Stimulated activated effector memory CD8-positive, alpha-beta T cell treated with anti-CD3 and anti-CD28 coated beads, Interleukin-12 subunit alpha, Interleukin-12 subunit beta, amount 100 ng/mL, for 72 hours (primary cell): ENCODE measurements around the gene MAD1L1.
"Not testable (repeated sequence)": the region's sequence is repeated elsewhere in the genome, so short reads cannot be mapped to it uniquely, and the experiment has no call there.

ENCODE experiments used
- ATAC-seq: fragments of 150-1000 bp; cut with Tn5 transposase; 2 replicates; pipeline ENCODE4 v1.10.0; 2021
- DNase-seq, 2 donors: peaks; one replicate each; pipeline ENCODE4 v3.0.0; 2021 to 2022; ENCODE audit warnings: low spot score in 2 of 2
- H3K27ac Mint-ChIP-seq: one replicate; pipeline ENCODE4 v1.8.0; 2022; ENCODE audit warnings: mild to moderate bottlenecking, mixed read lengths
- H3K36me3 Mint-ChIP-seq: one replicate; pipeline ENCODE4 v1.8.0; 2022; ENCODE audit warnings: mild to moderate bottlenecking, mixed read lengths
- H3K4me1 Mint-ChIP-seq: one replicate; pipeline ENCODE4 v1.8.0; 2022; ENCODE audit warnings: mixed read lengths
- H3K4me3 Mint-ChIP-seq: one replicate; pipeline ENCODE4 v1.8.0; 2022; ENCODE audit warnings: mild to moderate bottlenecking, mixed read lengths
- H3K9me3 Mint-ChIP-seq: one replicate; pipeline ENCODE4 v1.8.0; 2022; ENCODE audit warnings: mixed read lengths

MAD1L1 gene

DNA sequence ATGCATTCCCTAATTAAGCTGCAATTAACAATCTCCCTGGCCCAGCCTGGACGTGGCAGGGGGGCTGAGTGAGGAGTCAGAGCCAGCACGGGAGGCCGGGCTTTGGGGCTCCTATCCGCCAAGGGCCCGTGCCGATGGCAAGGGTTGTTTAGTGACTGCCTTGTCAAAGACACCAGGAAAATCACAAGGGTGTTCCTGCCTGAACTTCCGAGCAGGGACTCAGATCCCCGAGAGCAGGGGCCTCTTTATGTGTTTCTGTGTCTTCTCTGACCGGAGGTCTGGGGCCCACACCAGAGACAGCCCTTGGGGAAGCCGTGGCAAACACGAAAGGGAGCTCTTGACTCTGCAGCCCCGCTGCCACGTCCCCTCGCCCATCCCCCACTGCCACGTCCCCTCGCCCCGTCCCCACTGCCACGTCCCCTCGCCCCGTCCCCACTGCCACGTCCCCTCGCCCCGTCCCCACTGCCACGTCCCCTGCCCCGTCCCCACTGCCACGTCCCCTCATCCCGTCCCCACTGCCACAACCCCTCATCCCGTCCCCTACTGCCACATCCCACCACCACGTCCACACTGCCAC lies 303.3 kb downstream of the MAD1L1 start:
- not testable (repeated sequence) for ATAC-seq, H3K36me3 Mint-ChIP-seq, H3K9me3 Mint-ChIP-seq, DNase-seq, H3K27ac Mint-ChIP-seq, H3K4me3 Mint-ChIP-seq
- peaks cover 52% of the 10 kb centered on the region for H3K4me1 Mint-ChIP-seq

DNA sequence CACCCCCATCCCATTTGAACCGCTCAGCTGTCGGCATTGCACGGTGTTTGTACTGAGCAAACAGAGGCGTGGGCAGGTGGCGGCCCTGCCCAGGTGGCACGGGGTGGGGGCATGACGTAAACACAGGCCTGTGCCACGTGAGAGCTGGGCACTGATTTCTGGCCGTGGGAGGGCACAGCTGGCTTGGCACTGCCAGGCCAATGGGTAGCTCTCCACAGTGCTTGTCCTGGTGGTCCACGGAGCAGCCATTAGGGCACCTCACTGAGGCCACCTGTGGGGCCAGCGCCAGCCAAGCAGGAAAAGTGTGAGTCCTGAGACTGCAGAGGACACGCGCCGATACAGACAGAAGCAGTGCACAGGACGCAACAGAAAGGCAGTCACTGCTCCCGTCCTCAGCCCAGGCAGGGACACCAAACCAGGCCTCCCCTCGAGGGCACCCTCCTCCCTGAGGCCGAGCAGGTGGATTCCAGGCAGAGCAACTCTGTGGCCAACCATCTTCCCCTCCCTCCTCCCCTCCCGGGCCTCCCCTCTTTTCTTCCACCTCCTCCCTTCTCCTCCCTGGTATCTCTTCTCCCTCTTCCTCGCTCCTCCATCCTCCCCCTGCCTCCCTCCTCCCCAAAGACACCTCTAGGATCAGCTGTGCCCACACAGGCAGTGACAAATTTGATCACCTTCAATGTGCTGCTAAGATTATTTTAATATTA lies 303.9 kb downstream of the MAD1L1 start:
- H3K4me3 Mint-ChIP-seq, result no peak overlapping the region
- H3K27ac Mint-ChIP-seq, result peak overlapping the region; percentile 26
- DNase-seq, result no peak

DNA sequence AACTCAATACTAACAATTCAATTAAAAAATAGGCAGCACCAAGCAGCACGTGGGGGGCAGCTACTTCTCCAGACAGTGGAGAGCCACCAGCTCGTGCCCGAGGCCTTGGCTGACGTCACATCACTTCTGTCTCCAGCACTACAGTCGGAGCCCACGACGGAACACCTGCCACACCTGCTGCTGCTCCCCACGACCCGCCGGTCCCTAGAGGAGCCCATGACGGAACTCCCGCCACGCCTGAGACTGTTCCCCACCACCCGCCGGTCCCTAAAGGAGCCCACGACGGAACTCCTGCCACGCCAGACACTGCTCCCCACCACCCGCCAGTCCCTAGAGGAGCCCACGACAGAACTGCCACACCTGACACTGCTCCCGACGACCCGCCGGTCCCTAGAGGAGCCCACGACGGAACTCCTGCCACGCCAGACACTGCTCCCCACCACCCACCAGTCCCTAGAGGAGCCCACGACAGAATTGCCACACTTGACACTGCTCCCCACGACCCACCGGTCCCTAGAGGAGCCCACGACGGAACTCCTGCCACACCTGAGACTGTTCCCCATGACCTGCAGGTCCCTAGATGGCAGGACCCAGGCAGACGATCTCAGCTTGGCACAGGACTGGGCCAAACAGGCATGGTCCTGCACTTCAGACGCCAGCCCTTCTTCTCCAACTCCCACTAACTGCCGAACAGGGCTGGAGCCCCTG lies 304.7 kb downstream of the MAD1L1 start:
- peak overlapping the region; percentile 26 for H3K27ac Mint-ChIP-seq
- ATAC-seq, result no peak

More for the DNA sequence above, 303.9 kb downstream of the MAD1L1 start:
- no peaks in the 10 kb centered on the region for H3K9me3 Mint-ChIP-seq
- ATAC-seq, result peak; percentile 5
- H3K4me1 Mint-ChIP-seq, result peaks cover 52% of the 10 kb centered on the region
- no peaks in the 10 kb centered on the region for H3K36me3 Mint-ChIP-seq

DNA sequence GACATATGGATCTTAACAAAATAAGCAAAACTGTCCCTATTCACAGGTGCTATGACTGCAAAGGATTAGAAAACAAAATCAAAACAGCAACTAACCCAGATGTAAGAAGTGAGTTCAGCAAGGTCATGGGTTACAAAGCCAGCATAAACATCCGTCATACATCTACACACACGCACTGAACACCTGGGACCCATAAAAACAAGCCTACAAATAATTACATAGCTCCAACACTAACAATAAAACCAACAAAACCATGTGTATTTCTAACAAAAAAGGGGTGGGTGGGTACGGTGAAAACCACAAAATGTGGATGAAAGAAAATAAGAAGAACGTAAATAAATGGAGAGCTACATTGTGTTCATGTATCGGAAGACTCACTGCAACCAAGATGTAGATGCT lies 305.8 kb downstream of the MAD1L1 start:
- DNase-seq (no peak), ATAC-seq (no peak)
- H3K36me3 Mint-ChIP-seq, result no peaks in the 10 kb centered on the region
- peaks cover 55% of the 10 kb centered on the region for H3K4me1 Mint-ChIP-seq
- no peak overlapping the region for H3K4me3 Mint-ChIP-seq
- H3K27ac Mint-ChIP-seq, result no peak overlapping the region
- H3K9me3 Mint-ChIP-seq, result no peaks in the 10 kb centered on the region

More for the DNA sequence above, 304.7 kb downstream of the MAD1L1 start:
- H3K9me3 Mint-ChIP-seq, result no peaks in the 10 kb centered on the region
- H3K4me3 Mint-ChIP-seq, result no peak overlapping the region
- no peak for DNase-seq
- H3K36me3 Mint-ChIP-seq, result no peaks in the 10 kb centered on the region
- peaks cover 52% of the 10 kb centered on the region for H3K4me1 Mint-ChIP-seq

DNA sequence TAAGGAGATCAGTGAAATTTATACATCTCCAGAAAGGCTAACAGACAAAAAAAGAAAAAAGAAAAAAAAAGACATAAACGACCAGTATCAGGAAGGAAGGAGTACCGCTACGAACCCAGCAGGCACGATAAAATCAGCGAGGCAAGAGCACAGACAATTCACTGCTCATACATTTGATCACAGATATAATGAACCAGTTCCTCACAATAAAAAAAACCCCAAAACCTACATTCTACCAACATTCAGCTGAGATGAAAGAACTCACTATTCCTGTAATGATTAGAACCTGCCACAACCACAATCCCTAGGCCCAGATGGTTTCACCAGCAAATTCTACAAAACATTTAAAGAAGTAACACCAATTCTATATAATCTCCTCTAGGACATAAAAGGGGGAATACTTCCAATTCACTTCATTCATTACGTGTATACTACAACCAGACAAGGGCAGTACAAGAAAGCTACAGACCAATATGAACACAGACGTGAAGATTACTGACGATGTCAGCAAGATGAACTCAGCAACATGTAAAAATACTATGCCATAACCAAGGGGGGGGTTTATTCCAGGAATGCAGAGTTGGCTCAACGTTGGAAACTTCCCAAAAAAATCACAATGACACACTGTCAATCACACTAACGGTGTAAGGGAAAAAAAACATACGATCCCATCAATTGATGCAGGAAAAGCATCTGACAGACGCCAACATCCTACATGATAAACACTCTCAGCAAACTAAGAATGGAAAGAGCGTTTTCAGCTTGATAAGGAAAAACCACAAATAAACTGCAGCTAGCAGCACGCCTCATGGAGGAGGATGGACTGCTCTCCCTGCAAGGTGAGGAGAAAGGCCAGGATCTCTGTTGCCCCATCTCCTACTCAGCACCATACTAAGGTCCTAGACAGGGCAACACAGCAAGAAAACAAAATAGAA lies 306.5 kb downstream of the MAD1L1 start:
- Mint-ChIP-seq H3K4me1 (peaks cover 53% of the 10 kb centered on the region), H3K9me3 (no peaks in the 10 kb centered on the region), H3K4me3 (peak overlapping the region; percentile 41), H3K27ac (peak overlapping the region; percentile 4), H3K36me3 (no peaks in the 10 kb centered on the region)
- DNase-seq, result no peak
- ATAC-seq, result peak; percentile 79

DNA sequence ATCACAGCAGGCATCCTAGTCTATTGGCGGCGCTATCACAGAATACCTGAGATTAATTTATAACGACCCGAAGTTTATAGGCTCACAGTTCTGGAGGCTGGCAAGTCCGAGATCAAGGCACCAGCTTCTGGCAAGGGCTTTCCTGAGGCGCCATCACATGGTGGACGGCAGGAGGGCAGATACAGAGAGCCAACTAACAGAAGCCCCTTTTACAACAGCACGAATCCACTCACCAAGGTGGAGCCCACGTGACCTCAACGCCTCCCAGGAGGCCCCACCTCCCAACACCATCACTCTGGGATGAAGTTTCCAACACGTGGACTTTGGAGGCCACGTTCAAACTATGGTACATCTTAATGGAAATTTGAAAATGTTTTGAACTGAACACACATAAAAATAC lies 307.4 kb downstream of the MAD1L1 start:
- no peaks in the 10 kb centered on the region for H3K9me3 Mint-ChIP-seq
- peaks cover 60% of the 10 kb centered on the region for H3K4me1 Mint-ChIP-seq
- peak overlapping the region; percentile 4 for H3K27ac Mint-ChIP-seq
- peak overlapping the region; percentile 41 for H3K4me3 Mint-ChIP-seq
- peaks cover 5% of the 10 kb centered on the region for H3K36me3 Mint-ChIP-seq
- DNase-seq, result no peak
- no peak for ATAC-seq

DNA sequence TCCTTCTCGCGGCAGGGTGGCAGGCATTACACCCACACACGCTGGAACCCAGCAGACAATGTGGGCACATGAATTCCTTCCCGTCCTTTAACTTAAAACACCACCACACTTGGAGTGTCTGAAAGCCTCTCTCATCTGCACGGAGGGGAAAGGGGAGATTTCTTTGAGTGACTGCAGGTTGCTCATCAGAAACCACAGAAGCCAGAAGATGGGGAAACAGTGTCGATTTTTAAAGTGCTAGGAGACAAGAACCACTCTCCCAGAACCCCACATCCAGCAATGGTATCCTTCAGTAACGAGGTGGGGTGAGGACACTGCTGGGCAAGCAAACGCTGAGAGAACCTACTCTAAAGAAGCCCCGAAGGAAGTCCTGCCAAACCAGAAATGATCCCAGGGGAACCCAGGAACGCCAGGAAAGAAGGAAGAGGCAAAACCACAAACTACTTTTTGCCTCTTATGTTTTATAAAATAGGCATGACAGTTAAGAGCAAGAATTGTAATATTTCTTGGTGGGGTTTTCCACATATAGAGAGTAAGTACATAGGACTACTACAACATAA lies 308.4 kb downstream of the MAD1L1 start:
- Mint-ChIP-seq H3K9me3 (no peaks in the 10 kb centered on the region), H3K27ac (no peak overlapping the region), H3K4me3 (no peak overlapping the region), H3K4me1 (peaks cover 70% of the 10 kb centered on the region), H3K36me3 (peaks cover 6% of the 10 kb centered on the region)
- no peak for DNase-seq
- ATAC-seq, result no peak

DNA sequence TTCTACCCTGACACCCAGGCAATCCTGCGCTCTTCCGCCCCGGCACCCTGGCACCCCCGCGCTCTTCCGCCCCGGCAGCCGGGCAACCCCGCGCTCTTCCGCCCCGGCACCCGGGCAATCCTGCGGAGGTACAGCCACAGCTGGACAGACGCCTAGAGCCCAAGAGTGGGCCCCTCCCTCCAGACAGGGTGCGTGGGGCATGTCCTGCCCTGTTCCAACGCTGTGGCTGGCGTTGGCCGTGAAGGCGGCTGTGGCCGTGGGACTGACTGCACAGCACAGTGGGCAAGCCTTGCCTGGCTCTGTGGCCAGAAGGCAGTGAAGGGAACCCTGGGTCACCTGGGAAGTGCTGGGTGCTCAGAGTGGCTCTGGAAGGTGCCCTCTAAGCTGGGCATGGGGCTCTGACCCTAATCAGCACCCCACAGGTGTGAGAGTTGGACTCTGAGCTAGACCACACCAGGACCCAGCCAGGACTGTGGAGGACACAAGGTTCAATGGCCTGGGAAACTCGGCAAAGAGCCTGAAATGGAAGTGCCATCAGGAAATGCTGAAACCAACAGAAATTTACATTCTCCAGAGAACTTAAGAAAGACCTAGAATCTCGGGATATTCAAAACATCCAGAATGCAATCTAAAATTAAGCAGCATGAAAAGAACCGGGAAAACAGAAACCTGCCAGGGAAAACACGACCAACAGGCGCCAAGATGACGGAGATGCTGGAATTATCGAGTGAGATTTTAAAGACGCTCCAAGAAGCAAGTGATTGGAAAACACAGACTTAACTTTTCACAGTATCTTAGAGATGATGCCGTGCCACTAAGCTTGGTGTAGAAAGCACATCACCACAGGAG lies 309.1 kb downstream of the MAD1L1 start:
- Mint-ChIP-seq H3K27ac (no peak overlapping the region), H3K36me3 (peaks cover 6% of the 10 kb centered on the region)
- ATAC-seq, result no peak

DNA sequence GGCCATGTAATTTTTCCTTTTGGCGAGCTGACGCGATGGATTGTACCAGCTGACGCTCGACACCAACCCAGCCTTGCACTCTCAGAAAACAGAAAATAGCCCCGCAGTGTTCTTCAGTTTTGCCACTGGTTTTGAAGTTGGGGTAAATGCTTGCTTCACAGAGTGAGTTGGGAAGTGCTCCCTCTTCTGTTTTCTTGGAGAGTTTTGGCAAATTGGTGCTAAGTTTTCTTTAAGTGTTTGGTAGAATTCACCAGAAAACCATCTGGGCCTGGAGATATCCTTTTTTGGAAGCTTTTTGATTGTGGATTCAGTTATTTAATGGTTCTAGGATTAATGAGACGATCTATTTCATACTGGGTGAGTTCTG lies 309.9 kb downstream of the MAD1L1 start:
- ATAC-seq (no peak), DNase-seq (no peak)
- Mint-ChIP-seq H3K9me3 (no peaks in the 10 kb centered on the region), H3K27ac (no peak overlapping the region), H3K4me3 (no peak overlapping the region), H3K36me3 (peaks cover 6% of the 10 kb centered on the region), H3K4me1 (peaks cover 65% of the 10 kb centered on the region)

More for the DNA sequence above, 309.1 kb downstream of the MAD1L1 start:
- Mint-ChIP-seq H3K4me3 (no peak overlapping the region), H3K9me3 (no peaks in the 10 kb centered on the region), H3K4me1 (peaks cover 73% of the 10 kb centered on the region)
- DNase-seq, result no peak

DNA sequence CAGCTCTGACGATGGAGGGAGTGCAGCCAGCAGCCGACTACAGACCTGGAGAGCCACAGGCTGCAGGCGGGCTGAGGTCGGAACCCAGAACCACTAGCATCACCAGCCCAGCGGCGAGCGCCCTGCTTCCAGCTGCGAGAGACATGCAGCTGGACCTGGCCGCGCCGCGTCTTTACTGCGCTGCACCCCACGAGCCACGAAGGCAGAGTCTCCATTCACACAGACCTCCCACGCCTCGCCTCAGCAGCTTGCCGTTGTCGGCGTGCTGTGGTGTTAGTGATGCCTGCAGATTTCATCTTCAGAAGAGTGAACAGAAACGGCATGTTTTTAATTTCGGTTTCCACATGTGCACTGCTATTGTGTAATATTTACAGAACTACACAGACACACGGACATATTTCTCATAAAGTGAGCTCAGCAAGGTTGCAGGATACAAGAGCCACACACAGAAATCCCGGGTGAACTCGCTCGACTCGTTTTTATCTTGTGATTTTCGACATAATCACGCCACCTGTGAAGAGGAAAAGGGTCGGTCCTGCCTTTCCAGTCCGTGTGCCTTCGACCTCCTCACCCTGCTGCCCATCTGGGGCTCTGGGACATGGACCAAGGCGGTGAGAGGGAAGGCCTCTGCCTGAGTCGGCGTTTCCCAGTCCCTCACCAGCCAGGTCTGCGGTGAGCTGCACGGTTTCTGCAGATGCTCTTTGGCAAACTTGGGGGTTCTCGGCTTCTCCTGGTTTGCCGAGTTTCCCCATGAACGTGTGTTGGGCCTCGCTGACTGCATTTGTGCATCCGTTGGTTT lies 310.5 kb downstream of the MAD1L1 start:
- DNase-seq, result no peak
- no peaks in the 10 kb centered on the region for H3K9me3 Mint-ChIP-seq
- peaks cover 64% of the 10 kb centered on the region for H3K4me1 Mint-ChIP-seq
- no peak overlapping the region for H3K27ac Mint-ChIP-seq
- H3K36me3 Mint-ChIP-seq, result peaks cover 6% of the 10 kb centered on the region
- peak overlapping the region; percentile 29 for H3K4me3 Mint-ChIP-seq
- ATAC-seq, result peak; percentile 38

DNA sequence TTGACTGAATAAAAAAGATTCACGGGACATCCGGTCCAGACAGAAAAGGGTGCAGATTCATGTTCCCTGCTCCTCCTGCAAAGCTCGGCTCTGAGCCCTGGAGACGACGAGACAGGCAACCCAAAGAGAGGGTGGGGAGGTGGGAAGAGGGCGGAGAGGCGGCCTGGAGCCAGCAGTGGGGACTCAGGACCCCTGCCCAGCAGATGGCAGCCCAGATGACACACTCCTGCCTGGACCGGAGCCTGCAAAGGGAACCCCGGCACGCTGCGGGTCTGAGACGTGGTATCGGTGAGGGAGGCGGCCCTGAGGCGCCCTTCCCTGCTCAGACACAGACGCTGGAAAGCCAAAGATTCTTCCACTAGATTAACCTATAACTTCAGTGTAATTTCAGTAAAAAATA lies 311.9 kb downstream of the MAD1L1 start:
- H3K9me3 Mint-ChIP-seq, result no peaks in the 10 kb centered on the region
- H3K4me1 Mint-ChIP-seq, result peaks cover 60% of the 10 kb centered on the region
- H3K36me3 Mint-ChIP-seq, result peaks cover 6% of the 10 kb centered on the region
- H3K4me3 Mint-ChIP-seq, result peak overlapping the region; percentile 76
- DNase-seq, result no peak
- H3K27ac Mint-ChIP-seq, result peak overlapping the region; percentile 82
- ATAC-seq, result no peak

DNA sequence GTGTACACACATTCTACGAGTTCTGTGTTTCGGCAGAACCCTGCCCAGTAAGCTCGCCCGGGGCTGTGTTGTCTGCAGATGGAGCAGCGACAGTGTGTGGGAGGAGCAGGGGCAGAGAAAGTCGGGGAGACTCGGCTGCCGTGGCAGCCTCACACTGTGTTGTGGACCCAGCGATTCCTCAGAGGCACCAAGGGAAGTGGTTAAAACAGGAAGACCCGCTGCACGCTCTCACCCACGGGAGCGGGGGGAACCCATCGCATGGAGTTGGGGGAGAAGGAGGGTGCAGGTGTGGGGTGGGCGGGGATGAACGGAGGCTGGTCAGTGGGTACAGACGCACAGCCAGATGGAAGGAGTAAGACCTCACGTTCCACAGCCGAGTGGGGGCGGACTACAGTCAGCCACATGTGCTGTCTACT lies 312.5 kb downstream of the MAD1L1 start:
- peak in 1 of 2 donors; percentile 58 for DNase-seq
- no peaks in the 10 kb centered on the region for H3K9me3 Mint-ChIP-seq
- H3K36me3 Mint-ChIP-seq, result peaks cover 6% of the 10 kb centered on the region
- peaks cover 54% of the 10 kb centered on the region for H3K4me1 Mint-ChIP-seq
- H3K4me3 Mint-ChIP-seq, result peak overlapping the region; percentile 76
- peak; percentile 72 for ATAC-seq
- H3K27ac Mint-ChIP-seq, result peak overlapping the region; percentile 82

DNA sequence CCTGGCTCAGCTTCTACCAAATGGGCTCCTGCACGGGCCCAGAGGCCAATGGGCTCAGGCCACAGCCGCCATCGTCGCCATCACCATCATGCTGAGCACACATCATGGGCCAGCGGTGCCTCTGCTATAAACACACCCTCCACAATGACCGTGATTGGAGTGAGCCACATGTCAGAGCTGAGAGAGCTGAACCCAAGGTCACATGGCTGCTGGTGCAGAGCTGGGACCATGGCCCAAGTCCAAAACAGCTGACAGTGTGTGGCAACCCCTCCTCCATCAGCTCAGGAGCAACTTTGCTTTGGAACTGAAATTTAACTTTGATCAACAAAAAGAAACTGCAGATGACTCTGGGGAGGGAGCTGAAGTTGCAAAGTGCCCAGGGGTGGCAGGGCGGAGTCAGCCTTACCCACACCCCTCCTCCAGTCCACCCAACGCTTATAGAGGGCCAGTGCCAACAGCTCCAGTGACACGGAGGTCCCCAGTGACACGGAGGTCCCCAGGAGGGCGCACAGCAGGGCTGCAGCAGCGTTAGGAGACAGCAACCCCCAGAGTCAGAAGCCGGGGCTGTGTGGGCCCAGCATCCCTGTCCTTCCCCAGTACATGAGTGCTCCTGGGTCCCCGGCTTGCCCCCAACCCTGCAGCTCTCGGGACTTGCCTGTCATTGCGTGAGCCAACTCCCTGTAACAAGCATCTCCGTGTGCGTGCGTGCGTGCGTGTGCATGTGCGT lies 313.0 kb downstream of the MAD1L1 start:
- no peak for DNase-seq
- ATAC-seq, result peak; percentile 40
- Mint-ChIP-seq H3K4me3 (peak overlapping the region; percentile 76), H3K27ac (peak overlapping the region; percentile 82), H3K9me3 (no peaks in the 10 kb centered on the region), H3K4me1 (peaks cover 50% of the 10 kb centered on the region), H3K36me3 (peaks cover 6% of the 10 kb centered on the region)
